Measurements from ENCODE around the gene ANAPC5.

DNA sequence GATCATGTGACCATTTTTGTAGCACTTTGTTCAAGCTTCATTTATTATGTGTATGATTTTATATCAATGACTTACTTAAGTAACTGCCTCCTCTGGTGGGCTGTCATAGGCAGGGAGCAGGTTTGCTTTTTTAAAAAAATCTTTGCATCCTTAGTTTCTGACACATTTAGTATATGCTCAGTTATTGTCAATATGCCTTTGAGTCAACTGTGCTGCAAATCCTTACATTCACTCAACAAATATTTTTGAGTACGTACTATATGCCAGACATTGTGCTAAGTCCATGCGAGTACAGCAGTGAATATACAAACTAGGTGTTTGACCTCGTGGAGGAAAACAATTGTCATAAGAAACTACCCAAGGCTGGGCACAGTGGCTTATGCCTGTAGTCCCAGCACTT, 4.4 kb upstream of the ANAPC5 start:
- TF ChIP-seq, protein P1, sequence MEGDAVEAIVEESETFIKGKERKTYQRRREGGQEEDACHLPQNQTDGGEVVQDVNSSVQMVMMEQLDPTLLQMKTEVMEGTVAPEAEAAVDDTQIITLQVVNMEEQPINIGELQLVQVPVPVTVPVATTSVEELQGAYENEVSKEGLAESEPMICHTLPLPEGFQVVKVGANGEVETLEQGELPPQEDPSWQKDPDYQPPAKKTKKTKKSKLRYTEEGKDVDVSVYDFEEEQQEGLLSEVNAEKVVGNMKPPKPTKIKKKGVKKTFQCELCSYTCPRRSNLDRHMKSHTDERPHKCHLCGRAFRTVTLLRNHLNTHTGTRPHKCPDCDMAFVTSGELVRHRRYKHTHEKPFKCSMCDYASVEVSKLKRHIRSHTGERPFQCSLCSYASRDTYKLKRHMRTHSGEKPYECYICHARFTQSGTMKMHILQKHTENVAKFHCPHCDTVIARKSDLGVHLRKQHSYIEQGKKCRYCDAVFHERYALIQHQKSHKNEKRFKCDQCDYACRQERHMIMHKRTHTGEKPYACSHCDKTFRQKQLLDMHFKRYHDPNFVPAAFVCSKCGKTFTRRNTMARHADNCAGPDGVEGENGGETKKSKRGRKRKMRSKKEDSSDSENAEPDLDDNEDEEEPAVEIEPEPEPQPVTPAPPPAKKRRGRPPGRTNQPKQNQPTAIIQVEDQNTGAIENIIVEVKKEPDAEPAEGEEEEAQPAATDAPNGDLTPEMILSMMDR (conservative IDR thresholded peaks at IDR 0.05 in 1 of 2, IDR thresholded peaks at IDR 0.05 in 1 of 2; ENCODE audit: low read depth in 1 of 2, low read length in 2 of 2): no peak
- TF ChIP-seq EZH2 (IDR thresholded peaks at IDR 0.05; ENCODE audit: low read length, missing control alignments): no peak
